Measurements from ENCODE around the gene ARL2.

DNA sequence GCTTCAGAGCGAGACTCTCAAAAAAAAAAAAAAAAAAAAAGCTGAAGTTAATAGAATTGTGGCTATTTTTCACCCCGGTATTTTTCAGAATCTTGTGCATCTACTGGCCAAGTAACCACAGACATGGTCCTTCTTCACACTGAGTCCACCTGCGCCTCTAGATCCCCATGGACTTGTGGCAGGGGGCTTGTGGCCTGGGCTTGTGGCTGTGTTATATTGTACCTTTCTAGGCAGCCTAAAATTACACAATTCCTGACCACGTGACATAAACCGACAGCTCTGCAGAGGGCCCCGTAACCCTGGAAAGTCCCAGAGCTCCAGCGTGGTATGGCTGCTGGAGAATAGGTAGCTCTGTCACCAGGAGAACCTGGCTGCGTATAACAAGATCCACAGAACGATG, 55.3 kb downstream of the ARL2 start:
- TF ChIP-seq POLR2AphosphoS5 (IDR thresholded peaks at IDR 0.05; ENCODE audit: insufficient read depth, low read depth, low read length): no peak
- TF ChIP-seq, protein P1, sequence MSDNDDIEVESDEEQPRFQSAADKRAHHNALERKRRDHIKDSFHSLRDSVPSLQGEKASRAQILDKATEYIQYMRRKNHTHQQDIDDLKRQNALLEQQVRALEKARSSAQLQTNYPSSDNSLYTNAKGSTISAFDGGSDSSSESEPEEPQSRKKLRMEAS (IDR thresholded peaks at IDR 0.05; ENCODE audit: insufficient read depth, insufficient read length): no peak
- TF ChIP-seq POLR2A (IDR thresholded peaks at IDR 0.05; ENCODE audit: low read depth, low read length): no peak
- TF ChIP-seq, protein P2, sequence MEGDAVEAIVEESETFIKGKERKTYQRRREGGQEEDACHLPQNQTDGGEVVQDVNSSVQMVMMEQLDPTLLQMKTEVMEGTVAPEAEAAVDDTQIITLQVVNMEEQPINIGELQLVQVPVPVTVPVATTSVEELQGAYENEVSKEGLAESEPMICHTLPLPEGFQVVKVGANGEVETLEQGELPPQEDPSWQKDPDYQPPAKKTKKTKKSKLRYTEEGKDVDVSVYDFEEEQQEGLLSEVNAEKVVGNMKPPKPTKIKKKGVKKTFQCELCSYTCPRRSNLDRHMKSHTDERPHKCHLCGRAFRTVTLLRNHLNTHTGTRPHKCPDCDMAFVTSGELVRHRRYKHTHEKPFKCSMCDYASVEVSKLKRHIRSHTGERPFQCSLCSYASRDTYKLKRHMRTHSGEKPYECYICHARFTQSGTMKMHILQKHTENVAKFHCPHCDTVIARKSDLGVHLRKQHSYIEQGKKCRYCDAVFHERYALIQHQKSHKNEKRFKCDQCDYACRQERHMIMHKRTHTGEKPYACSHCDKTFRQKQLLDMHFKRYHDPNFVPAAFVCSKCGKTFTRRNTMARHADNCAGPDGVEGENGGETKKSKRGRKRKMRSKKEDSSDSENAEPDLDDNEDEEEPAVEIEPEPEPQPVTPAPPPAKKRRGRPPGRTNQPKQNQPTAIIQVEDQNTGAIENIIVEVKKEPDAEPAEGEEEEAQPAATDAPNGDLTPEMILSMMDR (IDR thresholded peaks at IDR 0.05; ENCODE audit: extremely low read depth in 1 of 2, insufficient read depth in 1 of 2, low read depth in 1 of 2, low read length in 2 of 2): no peak
- no peak for TF ChIP-seq FOS (IDR thresholded peaks at IDR 0.05; ENCODE audit: borderline replicate concordance, insufficient read depth, low read length)
